Measurements from ENCODE around the gene PHACTR3. TPM values are rescaled to one million over a fixed set of nuclear protein-coding genes. Genes with fewer than 3 reads are reported as not detected.

Gene PHACTR3
- total RNA-seq, 1 experiment from 2014 or later, result 30.6 TPM

- Histone ChIP-seq H3K4me2 (ENCODE audit: low read length) (no peak overlapping the region), H3K79me2 (ENCODE audit: low read length) (no peaks in the 10 kb centered on the region), H3K27ac (ENCODE audit: low read length) (no peak overlapping the region), H2AFZ (ENCODE audit: low read length) (no peak overlapping the region), H3F3A (ENCODE audit: low read length, unreplicated experiment) (no peaks in the 10 kb centered on the region), H3K9me3 (ENCODE audit: low read length) (no peaks in the 10 kb centered on the region), H3K27me3 (ENCODE audit: low read length) (peaks cover 60% of the 10 kb centered on the region), H3K9ac (ENCODE audit: low read length) (no peak overlapping the region), H4K20me1 (ENCODE audit: low read length) (no peaks in the 10 kb centered on the region), H3K4me1 (ENCODE audit: insufficient read depth, low read length) (no peaks in the 10 kb centered on the region), H3K36me3 (ENCODE audit: low read depth, low read length) (no peaks in the 10 kb centered on the region), H3K9me2 (replicated peaks; ENCODE audit: low read length) (no peaks in the 10 kb centered on the region), H3K4me3 (ENCODE audit: low read length) (no peak overlapping the region)
- TF ChIP-seq EZH2 (IDR thresholded peaks at IDR 0.05; ENCODE audit: low read length, unreplicated experiment) (no peak), CTCF (conservative IDR thresholded peaks at IDR 0.05; ENCODE audit: low read depth, low read length) (no peak), EZH2phosphoT487 (IDR thresholded peaks at IDR 0.05; ENCODE audit: borderline replicate concordance, low read length) (no peak)
- CTCF ChIA-PET, result no interaction called here
- no TSS peak for BruUV-seq (replicated peaks)
- intact Hi-C loops (cut with micrococcal nuclease), result no loop called here
- DNase-seq (no peak), ATAC-seq (no peak)
- POLR2A ChIA-PET (ENCODE audit: unreplicated experiment), result no interaction called here
Measured at GRCh38 chr20:59688999-59689398, 84.7 kb downstream of the PHACTR3 start.

GRCh38 chr20:59690101-59690500, 85.8 kb downstream of the PHACTR3 start:
- Histone ChIP-seq H3K9ac (ENCODE audit: low read length) (no peak overlapping the region), H3K4me2 (ENCODE audit: low read length) (no peak overlapping the region), H3F3A (ENCODE audit: low read length, unreplicated experiment) (no peaks in the 10 kb centered on the region), H2AFZ (ENCODE audit: low read length) (no peak overlapping the region), H3K4me3 (ENCODE audit: low read length) (no peak overlapping the region), H4K20me1 (ENCODE audit: low read length) (no peaks in the 10 kb centered on the region), H3K79me2 (ENCODE audit: low read length) (no peaks in the 10 kb centered on the region), H3K9me2 (replicated peaks; ENCODE audit: low read length) (no peaks in the 10 kb centered on the region), H3K27me3 (ENCODE audit: low read length) (peaks cover 71% of the 10 kb centered on the region), H3K4me1 (ENCODE audit: insufficient read depth, low read length) (no peaks in the 10 kb centered on the region), H3K27ac (ENCODE audit: low read length) (no peak overlapping the region), H3K36me3 (ENCODE audit: low read depth, low read length) (no peaks in the 10 kb centered on the region), H3K9me3 (ENCODE audit: low read length) (no peaks in the 10 kb centered on the region)
- TF ChIP-seq CTCF (conservative IDR thresholded peaks at IDR 0.05; ENCODE audit: low read depth, low read length), result no peak
- no peak for TF ChIP-seq EZH2 (IDR thresholded peaks at IDR 0.05; ENCODE audit: low read length, unreplicated experiment)
- no peak for TF ChIP-seq EZH2phosphoT487 (IDR thresholded peaks at IDR 0.05; ENCODE audit: borderline replicate concordance, low read length)
- BruUV-seq (replicated peaks), result no TSS peak
- intact Hi-C loops (cut with micrococcal nuclease), result no loop called here
- no peak for ATAC-seq
- DNase-seq, result no peak
- CTCF ChIA-PET, result no interaction called here
- POLR2A ChIA-PET (ENCODE audit: unreplicated experiment), result no interaction called here

GRCh38 chr20:59690976-59691375, 86.6 kb downstream of the PHACTR3 start:
- no peaks in the 10 kb centered on the region for H4K20me1 ChIP-seq (ENCODE audit: low read length)
- no TSS peak for BruUV-seq (replicated peaks)
- DNase-seq, result no peak
- no peak overlapping the region for H3K4me3 ChIP-seq (ENCODE audit: low read length)
- no peak overlapping the region for H3K27ac ChIP-seq (ENCODE audit: low read length)
- H3K9me2 ChIP-seq (replicated peaks; ENCODE audit: low read length), result no peaks in the 10 kb centered on the region
- no peak overlapping the region for H3K4me2 ChIP-seq (ENCODE audit: low read length)
- H3K9me3 ChIP-seq (ENCODE audit: low read length), result no peaks in the 10 kb centered on the region
- H3K9ac ChIP-seq (ENCODE audit: low read length), result no peak overlapping the region
- no peaks in the 10 kb centered on the region for H3K79me2 ChIP-seq (ENCODE audit: low read length)
- no peak overlapping the region for H2AFZ ChIP-seq (ENCODE audit: low read length)
- TF ChIP-seq EZH2phosphoT487 (IDR thresholded peaks at IDR 0.05; ENCODE audit: borderline replicate concordance, low read length) (no peak), EZH2 (IDR thresholded peaks at IDR 0.05; ENCODE audit: low read length, unreplicated experiment) (no peak), CTCF (conservative IDR thresholded peaks at IDR 0.05; ENCODE audit: low read depth, low read length) (no peak)
- no peaks in the 10 kb centered on the region for H3K36me3 ChIP-seq (ENCODE audit: low read depth, low read length)
- ChIA-PET CTCF (no interaction called here), POLR2A (ENCODE audit: unreplicated experiment) (no interaction called here)
- no peaks in the 10 kb centered on the region for H3K4me1 ChIP-seq (ENCODE audit: insufficient read depth, low read length)
- ATAC-seq, result no peak
- H3F3A ChIP-seq (ENCODE audit: low read length, unreplicated experiment), result no peaks in the 10 kb centered on the region
- intact Hi-C loops (cut with micrococcal nuclease), result no loop called here
- H3K27me3 ChIP-seq (ENCODE audit: low read length), result peaks cover 79% of the 10 kb centered on the region
